HG03097 (cell line): Measurements from ENCODE around the gene SMYD5.

Source experiments
- ATAC-seq: cut with Tn5 transposase; IDR thresholded peaks from one replicate; pipeline ENCODE4 v1.9.1; 2021; ENCODE audit not compliant: unreplicated experiment, low FRiP score

Gene SMYD5

DNA sequence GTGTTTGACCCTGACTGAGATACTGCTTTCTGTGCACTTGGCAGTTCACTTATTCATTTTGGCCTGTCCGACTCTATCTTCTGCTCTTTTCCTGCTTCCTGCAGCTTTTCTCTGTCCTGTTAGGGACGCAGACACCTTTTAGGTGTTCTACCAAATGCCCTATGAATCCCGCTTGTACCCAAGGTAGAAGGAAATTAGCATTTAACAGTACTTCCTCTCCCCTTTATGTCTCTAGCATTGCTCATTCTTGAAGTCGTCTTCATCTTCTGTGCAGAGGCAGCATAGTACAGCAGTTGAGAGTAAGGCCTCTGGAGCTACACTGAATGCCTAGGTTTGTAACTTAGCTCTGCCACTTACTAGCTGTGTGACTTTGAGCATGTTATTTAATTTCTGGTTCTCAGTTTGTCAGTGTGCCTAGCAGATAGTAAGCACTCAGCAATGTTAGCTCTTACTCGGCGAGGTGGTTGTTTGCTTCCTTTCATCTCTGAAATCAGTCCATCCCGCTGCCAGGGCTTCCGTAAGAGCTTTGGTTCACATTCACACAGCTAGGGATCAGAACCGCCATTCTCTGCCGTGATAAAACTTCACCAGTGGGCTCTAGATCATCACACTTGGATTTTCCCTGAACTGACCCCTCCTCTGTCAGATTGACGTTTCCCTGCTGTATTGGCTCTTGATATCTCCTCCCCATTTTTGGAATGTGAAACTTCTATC is 21.4 kb downstream of the SMYD5 start:
- ATAC-seq, result no peak

- ATAC-seq, result no peak
Observed at GRCh38 chr2:73237168-73237567, 23.1 kb downstream of the SMYD5 start.

DNA sequence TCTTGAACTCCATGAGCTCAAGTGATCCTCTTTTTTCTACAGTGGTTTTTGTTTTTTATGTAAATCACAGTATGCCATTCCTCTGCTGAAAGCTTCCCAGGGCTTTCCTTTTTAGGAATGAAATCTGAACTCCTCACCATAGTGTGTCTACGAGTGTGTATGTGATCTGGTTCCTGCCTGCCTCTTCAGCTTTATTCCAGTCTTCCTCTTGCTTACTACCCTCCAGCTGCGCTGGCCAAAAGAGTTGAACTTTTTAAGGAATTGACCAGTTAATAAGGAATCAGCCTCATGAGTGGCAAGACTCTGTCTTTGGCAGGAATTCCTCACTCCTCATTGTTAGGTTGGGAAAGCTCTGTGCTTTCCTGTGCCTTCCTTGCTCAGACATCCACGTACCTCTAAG is 24.1 kb downstream of the SMYD5 start:
- no peak for ATAC-seq

GRCh38 chr2:73238976-73239375 is 24.9 kb downstream of the SMYD5 start:
- no peak for ATAC-seq

DNA sequence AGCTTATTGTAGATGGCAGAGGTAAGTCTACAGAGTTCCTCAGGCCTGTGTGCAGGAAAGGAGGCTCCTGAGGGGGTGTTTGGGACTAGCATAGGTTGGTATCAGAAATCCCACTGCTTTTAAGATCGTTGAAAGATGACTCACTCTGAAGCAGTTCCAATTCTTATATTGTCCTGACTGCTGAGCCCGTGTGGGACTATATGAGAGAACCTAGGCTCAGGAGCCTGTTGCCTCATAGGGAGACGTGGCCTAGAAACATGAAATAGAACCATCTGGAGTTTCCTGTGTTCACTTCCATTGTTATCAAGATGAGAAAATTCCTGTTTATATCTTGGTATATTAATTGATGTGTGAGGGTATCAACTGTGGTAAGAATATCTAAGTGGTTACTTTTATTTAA is 25.7 kb downstream of the SMYD5 start:
- no peak for ATAC-seq

DNA sequence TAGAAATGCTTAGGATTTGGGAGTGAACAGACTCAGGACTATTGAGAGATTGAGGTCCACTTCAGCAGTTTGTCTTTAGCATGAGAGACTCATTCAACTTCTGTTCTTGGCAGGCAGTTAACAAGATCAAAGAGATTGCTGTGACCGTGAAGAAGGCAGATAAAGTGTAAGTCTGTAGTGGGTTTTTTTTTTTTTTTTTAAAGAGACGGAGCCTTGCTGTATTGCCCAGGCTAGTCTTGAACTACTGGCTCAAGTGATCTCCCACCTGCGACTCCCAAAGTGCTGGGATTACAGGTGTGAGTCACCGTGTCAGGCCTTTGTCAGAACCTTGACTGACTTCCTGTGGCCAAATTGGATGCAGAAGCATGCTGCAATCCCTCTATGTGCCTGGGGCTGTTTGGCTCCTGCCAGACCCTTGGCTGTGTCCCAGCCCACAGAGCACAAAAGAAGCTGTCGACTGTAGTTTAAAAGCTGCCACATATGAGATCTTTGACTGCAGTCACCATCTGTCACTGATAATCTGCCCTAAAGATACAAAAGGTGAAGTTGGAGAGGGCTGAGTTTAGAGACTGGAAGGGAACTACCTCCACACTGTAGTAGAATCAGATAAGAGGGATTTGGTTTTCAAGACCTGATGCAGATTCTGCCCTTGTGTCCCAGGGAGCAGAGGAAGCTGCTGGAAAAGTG is 30.0 kb downstream of the SMYD5 start:
- ATAC-seq, result no peak

DNA sequence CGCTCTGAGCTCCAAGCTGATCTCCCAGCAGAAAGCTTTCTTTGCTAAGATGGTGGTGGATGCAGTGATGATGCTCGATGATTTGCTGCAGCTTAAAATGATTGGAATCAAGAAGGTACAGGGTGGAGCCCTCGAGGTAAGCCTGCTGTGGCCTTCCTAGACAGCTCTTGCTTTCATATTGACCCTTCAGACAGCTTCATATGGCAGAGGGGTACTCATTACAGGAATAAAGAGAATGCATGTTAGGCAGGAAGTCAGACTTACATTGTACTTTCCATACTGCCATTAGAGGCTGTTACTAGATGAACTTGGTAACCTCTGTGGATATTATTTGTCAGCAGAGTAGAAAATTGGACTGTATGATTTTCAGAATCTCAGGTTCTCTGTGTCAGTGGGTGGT is 30.5 kb downstream of the SMYD5 start:
- ATAC-seq, result no peak

DNA sequence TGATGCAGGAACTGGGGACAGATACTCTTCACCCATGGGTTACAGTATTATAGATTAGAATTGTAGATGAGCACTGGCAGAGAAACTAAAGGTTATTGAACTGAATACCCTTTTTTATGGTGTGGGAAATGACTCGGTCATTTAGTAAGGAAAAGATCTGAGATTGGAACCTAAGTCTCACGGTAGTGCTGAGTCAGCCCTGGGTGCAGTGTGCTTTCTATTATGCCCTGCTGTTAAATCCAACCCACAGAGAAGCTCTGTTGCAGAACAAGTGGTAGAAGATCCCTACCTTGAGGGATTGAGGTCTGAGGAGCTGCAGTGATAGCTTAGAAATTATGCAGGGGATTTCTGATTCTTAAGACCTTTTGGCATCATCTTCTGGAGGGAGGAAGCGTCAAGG is 32.8 kb downstream of the SMYD5 start:
- ATAC-seq, result no peak

DNA sequence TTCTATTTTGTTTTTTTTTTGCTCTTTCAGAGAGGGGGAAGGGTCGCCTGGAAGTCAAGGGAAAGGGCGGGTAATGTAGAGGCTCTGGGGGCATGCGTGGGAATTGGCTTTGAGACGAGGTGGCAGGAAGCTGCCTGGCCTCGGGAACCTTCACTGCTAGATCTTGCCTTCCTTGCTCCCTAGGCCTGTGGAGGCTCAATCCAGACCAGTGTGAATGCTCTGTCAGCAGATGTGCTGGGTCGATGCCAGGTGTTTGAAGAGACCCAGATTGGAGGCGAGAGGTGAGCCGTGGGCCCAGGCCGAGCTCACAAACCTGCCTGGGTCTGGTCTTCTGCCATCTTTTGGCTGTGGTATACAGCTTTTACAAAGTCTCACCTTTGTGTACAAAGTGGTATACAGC is 35.6 kb downstream of the SMYD5 start:
- ATAC-seq, result no peak

DNA sequence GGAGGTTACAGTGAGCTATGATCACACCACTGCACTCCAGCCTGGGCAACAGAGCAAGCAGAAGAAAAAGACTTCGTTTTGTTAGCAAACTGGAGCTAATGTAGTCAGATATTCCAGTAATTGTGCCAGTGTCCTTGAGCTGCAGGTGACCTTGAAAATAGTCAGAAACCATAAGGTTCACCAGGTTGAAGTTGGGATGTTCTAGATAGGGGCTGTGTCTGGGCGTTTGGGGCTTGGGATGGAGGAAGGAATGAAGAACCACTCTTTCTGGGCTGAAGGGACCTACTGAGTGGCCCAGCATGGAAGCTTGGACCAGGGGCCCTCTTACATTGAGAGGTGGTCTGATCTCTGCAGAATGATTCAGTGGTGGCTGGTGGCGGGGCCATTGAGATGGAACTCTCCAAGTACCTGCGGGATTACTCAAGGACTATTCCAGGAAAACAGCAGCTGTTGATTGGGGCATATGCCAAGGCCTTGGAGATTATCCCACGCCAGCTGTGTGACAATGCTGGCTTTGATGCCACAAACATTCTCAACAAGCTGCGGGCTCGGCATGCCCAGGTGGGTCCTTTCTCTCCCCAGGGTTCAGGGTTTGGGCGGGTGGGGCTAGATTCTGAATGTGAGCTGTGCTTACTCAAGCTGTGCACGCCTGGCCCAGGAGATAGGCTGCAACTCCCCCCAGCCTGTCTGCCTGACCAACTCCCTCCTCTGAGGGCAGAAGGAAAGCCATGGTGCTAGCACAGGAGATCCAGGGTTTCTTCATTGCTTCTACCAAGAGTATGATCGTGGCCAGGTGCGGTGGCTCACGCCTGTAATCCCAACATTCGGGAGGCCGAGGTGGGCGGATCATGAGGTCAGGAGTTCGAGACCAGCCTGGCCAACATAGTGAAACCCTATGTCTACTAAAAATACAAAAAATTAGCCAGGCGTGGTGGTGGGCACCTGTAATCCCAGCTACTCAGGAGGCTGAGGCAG is 37.1 kb downstream of the SMYD5 start:
- ATAC-seq, result no peak

DNA sequence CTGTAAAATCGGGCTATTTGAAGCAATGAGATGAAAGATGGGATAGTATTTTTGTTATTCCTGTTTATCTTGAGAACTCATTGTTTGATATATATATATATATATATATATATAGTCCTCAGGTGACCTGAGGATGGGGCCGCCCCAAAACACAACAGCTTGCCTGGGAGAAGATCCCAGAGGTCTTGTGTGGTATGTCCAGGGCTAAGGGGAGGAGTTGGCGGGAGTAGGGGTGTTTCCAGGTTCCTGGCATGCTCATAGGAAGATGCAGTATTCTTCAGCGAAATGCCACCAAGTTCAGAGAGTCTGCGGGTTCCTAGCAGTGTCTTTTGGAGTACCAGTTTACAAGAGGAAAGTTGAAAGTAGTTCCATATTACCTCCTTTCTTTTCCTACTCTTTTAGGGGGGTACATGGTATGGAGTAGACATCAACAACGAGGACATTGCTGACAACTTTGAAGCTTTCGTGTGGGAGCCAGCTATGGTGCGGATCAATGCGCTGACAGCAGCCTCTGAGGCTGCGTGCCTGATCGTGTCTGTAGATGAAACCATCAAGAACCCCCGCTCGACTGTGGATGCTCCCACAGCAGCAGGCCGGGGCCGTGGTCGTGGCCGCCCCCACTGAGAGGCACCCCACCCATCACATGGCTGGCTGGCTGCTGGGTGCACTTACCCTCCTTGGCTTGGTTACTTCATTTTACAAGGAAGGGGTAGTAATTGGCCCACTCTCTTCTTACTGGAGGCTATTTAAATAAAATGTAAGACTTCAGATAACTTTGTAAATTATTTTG is 38.4 kb downstream of the SMYD5 start:
- no peak for ATAC-seq

DNA sequence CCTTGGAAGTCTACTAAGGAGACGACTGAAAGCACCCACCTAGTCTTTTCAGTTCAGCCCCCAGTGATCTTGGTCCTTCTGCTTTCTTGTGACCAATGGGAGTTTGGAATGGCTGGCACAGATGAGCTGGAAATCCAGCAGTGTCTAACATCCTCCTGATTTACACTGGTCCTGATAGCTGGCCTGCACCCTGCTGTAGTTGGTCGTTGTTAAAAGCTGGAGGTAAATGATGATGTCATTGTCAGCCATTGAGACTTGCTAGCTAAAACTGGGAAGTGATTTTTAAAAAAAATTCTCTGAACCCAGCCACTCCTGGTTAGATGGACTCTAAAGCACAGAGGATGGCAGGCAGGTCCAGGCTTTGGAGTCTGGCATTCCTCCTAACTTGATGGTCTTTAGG is 39.4 kb downstream of the SMYD5 start:
- ATAC-seq, result no peak

GRCh38 chr2:73253901-73254300 is 39.9 kb downstream of the SMYD5 start:
- ATAC-seq, result no peak

DNA sequence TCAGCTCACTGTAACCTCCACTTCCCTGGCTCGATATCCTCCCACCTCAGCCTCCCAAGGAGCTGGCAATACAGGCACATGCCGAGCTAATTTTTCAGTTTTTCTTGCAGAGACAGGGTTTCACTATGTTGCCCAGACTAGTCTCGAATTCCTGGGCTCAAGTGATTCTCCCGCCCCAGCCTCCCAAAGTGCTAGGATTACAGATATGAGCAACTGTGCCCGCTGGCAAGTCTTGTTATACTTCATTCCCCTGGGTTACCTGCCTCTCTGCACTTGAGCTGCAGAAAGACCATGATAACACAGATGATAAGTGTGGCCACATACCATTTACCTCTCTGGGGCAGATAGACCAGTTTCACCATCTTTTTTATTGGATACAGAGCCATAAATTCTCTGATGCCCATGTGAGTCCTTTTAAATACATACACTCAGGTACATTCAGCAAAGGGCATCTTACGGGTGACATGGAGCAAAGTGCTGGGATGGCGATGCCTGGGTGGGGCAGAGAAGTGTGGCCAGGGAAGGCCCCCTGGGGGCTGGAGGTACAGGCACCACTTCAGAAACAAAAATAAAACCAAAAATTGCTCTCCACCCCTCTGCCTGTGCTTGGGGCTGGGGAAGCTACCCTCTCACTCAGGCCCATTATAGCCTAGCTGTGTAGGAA is 40.4 kb downstream of the SMYD5 start:
- no peak for ATAC-seq

GRCh38 chr2:73255007-73255644 is 41.1 kb downstream of the SMYD5 start:
- ATAC-seq, result no peak

DNA sequence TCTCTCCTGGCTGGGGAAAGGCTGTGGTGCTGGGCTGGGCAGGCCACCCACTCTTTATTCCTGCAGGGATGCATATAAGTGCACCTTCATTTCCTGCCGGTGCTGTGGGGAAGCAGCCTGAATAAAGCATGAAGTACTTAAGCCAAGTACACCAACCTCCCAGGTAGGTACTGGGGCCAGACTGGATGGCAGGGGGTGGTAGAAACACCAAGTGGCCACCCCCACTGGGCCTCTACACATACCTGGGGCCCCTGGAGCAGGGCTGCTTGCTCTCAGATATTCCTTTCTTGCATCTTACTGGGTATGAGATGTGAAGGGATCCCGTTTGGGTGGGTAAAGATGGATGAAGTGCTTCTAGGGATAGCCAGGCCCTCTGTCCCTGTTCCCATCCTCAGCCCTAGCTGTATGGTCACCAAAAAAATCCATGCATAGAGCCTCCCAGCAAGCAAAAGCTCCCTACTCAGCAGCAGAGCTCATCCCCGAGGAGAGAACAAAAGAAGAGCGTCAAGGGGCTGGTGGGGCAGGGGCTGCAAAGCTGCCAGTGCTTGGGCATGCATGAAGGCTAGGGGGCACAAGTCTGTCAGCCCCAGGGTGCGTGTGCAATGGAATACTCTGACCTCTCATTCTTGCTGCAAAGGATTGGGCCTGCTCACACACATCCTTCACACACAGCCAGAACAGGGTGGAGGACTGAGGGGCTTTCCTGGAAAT is 42.0 kb downstream of the SMYD5 start:
- ATAC-seq, result no peak

DNA sequence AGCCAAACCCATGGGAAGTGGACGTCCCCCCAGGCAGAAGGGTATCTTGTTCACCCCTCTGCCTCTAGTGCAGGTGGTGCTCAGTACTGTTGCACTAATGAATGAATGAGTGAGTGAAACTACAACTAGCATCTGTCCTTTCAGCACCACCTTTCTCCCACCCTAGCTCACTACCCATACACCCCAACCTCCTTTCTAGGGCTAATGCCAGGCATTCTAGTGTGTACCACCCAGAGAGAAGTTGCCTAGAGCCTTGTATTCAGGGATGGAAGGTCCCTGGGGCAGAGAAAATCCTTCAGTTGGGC is 42.5 kb downstream of the SMYD5 start:
- ATAC-seq, result no peak

GRCh38 chr2:73257021-73257420 is 43.0 kb downstream of the SMYD5 start:
- no peak for ATAC-seq
